ENCODE results near the gene MUC5B.

Gene MUC5B

GRCh38 chr11:1219834-1220815 is 2.7 kb upstream of the MUC5B start:
- DNase-seq (ENCODE audit: low spot score), result peak; percentile 34

DNA sequence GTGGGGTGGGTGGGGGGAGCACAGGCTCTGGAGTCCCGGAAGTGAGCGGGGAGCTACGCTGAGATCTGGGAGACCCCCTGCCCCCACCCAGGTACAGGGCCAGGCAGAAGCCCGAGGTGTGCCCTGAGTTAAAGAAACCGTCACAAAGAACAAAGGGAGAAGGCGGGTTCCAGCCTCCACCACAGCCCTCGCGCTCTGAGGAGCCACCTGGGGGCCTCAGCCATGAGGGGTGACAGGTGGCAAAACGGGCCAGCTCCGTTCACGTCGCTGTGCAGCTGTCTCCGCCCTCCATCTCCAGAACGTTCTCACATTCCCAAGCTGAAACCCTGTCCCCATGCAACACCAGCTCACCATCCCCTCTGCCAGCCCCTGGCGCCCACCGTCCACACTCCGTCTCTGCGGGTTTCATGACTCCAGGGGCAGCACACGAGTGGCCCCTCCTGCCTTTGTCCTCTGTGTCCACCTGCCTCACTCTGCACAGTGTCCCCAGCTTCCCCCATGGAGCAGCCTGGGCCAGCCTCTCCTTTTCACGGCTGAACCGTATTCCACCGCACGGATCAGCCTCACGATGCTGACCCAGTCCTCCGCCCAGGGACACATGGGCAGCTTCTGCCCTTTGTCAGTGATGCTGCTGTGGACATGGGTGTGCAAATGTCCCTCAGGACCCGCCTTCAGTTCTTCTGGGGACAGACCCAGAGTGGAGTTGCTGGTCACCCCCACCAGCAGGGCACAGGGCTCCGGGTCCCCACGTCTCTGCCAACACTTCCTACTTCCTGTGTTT is 1.7 kb upstream of the MUC5B start:
- DNase-seq (ENCODE audit: low spot score), result peak; percentile 18

DNA sequence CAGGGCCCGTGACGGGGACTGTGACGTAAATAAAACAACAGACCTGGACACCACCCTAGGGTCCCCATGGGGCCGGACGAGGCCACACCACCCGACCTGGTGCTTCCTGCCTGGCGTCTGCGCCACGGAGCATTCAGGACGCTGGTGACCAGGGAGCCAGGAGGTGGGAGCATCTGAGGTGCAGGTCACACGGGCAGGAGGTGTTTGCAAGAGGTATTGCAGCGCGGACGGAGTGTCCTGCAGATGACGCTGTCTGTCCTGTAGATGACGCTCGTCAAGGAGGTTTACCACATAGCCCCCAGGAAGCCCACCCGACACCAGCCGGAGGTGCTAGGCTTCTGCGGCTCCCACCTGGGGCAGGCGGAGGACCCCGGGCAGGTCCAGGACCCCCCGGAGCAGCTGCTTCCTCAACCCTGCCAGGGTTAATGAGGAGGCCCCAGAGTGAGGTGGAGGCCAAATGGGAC is 986 bp upstream of the MUC5B start:
- DNase-seq (ENCODE audit: low spot score), result peak; percentile 33

GRCh38 chr11:1223346-1224110 is 662 bp downstream of the MUC5B start:
- DNase-seq (ENCODE audit: low spot score), result peak; percentile 37

GRCh38 chr11:1224111-1224490 is 1.2 kb downstream of the MUC5B start:
- no peak for DNase-seq (ENCODE audit: low spot score)

GRCh38 chr11:1224491-1225385 is 1.9 kb downstream of the MUC5B start:
- DNase-seq (ENCODE audit: low spot score), result peak; percentile 36

DNA sequence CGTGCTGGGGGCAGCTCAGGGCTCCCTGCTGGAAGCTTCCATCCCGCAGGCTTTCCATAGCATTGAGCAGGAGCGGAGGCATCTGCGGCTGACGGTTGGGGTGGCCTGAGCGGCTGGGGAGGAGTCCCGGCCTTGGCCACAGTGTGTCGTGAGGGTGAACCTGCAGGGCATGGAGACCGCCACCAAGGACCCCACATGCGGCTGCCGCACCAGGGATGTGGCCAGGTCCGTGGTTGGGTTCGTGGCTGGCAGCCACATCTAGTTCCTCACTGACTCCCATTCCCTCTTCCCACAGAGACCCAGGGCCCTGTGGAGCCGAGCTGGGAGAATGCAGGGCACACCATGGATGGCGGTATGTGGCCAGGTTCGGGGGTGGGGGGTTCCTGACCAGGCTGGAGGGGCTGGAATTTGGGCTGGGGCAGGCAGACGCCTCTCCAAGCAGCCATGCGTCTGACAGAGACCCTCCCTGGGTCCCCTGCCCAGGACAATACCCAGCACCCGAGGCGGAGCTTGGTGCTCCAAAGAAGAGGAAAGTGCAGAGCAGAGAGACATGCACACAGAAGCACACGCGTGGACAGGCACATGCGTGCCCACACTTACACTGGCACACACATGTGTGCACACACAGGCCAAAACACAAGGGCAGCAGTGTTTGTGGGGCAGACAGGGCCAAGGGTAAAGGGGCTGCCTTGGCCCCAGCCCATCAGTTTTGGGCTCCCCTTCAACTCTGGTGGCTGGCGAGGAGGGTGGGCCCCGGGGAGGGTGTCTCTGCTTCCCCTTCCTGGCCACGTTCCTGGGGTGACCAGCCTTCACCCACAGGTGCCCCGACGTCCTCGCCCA is 2.7 kb downstream of the MUC5B start:
- DNase-seq (ENCODE audit: low spot score), result peak; percentile 34

DNA sequence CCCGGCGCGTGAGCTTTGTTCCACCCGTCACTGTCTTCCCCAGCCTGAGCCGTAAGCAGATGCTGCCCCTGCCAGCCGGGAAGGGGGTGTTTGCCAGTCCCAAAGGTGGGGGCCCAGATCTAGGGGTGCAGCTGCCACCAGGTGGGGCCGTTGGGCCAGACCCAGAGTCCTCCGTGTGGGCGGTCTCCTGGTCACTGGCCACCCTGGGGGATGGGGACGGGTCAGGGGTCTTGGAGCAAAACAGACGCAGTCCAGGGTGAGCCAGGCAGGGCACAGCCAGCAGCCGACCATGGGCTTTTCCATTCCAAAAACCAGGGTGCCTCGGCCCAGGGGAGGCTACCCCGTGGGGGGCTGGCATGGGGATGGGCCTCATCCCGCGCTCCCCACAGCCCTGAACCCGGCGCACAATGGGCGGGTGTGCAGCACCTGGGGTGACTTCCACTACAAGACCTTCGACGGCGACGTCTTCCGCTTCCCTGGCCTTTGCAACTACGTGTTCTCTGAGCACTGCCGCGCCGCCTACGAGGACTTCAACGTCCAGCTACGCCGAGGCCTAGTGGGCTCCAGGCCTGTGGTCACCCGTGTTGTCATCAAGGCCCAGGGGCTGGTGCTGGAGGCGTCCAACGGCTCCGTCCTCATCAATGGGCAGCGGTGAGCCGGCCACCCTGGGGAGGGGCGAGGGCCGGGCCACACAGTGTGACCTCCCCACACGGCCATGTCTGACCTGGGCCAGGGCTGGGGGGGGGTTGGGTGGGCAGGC is 3.5 kb downstream of the MUC5B start:
- DNase-seq (ENCODE audit: low spot score), result peak; percentile 33

GRCh38 chr11:1226986-1227550 is 4.2 kb downstream of the MUC5B start:
- peak; percentile 64 for DNase-seq (ENCODE audit: low spot score)

- peak; percentile 33 for DNase-seq (ENCODE audit: low spot score)
These were observed 4.8 kb downstream of the MUC5B start for GRCh38 chr11:1227551-1228100.

- DNase-seq (ENCODE audit: low spot score), result peak; percentile 33
These were observed 5.4 kb downstream of the MUC5B start for GRCh38 chr11:1228101-1228821.

DNA sequence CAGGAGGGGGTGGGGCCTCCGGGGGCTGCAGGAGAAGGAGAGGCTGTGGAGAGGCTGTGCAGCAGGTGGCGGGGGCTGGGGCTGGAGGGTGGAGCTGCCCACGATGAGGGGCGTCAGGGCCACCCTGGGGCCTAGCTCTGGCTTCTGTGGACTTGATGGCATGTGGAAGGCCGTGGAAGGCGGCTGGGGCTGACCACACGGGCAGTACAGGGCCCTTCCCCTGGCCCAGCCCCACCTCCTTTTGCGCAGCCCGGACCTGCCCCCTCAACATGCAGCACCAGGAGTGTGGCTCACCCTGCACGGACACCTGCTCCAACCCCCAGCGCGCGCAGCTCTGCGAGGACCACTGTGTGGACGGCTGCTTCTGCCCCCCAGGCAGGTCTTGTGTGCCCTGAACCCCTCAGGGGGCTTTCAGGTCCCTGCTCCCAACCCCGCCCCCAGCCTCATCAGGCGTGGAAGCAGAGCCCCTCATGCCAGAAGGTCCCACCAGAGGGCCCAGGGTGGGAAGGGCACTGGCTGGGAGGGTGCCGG is 6.1 kb downstream of the MUC5B start:
- peak; percentile 35 for DNase-seq (ENCODE audit: low spot score)

DNA sequence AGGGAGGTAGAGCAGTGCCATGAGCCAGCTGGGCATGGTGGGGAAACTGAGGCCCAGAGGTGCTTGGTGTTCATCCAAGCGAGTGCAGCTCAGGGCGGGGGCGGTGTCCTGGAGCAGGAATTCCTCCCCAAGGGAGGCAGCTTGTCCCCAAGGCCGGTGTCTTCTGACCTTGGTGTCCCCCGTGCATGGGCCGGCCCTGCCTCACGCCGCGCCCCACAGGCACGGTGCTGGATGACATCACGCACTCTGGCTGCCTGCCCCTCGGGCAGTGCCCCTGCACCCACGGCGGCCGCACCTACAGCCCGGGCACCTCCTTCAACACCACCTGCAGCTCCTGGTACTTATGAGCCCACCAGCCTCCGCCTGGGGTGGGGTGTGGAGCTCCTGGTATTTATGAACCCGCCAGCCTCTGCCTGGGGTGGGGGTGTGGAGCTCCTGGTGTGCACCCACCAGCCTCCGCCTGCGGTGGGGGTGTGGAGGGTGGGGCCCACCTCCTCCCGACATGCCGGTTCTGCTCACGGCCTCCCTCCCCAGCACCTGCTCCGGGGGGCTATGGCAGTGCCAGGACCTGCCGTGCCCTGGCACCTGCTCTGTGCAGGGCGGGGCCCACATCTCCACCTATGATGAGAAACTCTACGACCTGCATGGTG is 6.7 kb downstream of the MUC5B start:
- peak; percentile 30 for DNase-seq (ENCODE audit: low spot score)

DNA sequence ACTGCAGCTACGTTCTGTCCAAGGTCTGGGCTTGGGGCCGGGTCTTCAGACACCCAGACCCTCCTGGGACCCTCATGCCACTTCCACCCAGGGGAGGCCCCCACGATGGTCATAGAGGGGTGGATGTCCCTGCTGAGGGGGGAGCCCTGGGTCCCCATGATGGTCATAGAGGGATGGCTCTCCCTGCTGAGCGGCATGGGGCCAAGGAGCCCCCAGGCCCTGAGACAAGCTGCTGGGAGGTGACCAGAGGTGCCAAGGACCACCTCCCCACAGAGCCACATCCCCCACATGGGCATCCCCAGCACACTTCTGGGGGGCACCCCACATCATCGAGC is 7.2 kb downstream of the MUC5B start:
- peak; percentile 21 for DNase-seq (ENCODE audit: low spot score)

GRCh38 chr11:1230456-1231395 is 7.9 kb downstream of the MUC5B start:
- DNase-seq (ENCODE audit: low spot score), result peak; percentile 45

GRCh38 chr11:1231396-1232020 is 8.6 kb downstream of the MUC5B start:
- DNase-seq (ENCODE audit: low spot score), result peak; percentile 32
